HG03108 (cell line): Measurements from ENCODE around the gene ISY1.
"Not testable (repeated sequence)": the region's sequence is repeated elsewhere in the genome, so short reads cannot be mapped to it uniquely, and the experiment has no call there.

ENCODE experiments used
- ATAC-seq: cut with Tn5 transposase; IDR thresholded peaks from one replicate; pipeline ENCODE4 v1.9.1; 2021; ENCODE audit warnings: moderate library complexity; ENCODE audit not compliant: unreplicated experiment

Gene ISY1

DNA sequence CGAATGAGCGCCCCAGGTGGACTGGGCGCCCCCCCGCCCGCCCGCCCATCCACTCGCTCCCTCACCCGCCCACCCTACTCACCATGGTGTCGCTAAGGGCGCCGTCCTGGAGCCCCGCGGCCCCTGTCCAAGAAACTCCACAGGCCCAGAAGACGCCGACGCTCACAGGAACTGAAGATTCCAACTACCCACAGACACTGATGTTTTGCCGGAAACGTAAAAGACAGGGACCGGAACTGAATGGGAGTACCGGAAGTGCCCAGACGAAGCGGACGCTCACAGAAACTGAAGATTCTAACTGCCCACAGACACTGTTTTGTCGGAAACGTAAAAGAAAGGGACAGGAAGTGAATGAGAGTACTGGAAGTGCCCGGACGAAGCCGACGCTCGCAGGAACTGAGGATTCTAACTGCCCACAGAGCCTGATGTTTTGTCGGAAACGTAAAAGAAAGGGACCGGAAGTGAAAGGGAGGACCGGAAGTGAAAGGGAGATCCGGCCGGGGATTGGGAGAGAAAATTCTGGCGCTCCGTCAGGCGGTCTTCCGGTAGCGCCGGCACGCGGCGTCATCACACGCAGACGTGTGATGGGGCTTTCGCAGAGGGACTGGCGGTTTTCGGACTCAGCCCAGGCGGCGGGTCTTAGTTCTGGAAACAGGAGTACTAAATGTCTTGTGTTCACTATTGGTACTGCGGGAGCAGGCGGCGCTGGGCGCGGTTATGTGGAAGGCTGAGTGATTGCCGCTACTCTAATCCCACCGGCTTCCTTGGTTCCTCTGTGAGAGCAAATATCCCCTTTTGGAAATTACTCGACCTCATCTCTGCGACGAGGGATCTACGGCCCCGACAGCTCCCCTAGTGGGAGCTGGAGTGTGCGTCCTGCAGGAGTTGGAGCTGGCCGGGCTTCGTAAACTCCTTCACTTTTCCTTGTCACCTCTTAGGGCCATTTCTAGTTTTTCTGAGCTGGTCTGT lies at the start of gene ISY1:
TSS of gene ISY1 (minus strand) at position 173 of the 969 bp plus-strand sequence. CDS start at position 85, 88 bp downstream.
- peak; percentile 73 for ATAC-seq

DNA sequence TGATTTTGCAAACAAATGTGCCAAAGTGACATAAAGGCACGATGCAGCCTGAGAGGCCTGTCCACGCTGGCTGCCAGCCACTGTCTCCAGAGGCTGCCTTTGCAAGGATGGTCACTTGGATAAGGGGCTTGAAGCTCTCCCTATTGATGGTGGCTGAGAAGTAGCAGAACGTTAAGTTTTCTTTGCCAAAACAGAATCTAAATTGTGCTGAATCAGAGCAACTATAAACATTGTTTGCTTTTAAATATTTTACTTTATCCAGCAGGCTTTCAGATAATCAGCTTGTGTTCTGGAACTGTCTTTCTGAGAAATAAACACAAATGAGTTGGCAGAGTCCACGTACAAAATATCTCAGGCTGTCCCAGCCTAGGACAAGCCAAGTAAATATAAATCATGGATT lies 46.6 kb upstream of the ISY1 start:
- ATAC-seq = no peak

DNA sequence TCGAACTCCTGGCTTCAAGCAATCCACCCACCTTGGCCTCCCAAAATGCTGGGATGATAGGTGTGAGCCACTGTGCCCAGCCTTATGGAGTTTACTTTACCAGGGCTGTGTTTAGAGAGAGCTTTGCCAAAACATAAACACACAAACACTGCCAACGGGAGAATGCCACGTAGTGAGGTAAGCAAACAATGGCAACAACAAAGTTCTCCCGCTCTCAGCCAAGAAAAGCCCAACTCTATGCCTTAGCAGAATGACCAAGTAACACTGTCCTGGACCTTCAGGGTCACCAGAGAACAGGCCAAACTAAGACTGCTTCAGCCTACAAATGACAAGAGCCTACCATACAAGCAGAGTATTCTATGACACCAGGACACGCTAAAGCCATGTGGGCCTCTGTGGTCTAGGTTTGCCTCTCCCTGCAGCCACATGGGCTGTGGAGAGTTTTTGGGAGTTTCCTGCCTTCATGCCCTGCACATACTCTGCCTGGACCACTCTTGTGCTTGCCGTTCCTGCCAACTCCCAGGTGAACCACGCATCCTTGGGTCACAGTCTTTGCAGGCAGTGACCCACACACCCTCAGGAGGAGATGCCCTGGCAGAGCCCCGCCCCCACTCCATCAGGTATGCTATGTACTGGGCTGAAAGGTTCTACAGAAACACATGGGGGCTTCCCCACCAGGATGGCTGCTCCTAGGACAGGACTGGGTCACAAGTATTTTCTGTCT lies 44.4 kb upstream of the ISY1 start:
- ATAC-seq = no peak

DNA sequence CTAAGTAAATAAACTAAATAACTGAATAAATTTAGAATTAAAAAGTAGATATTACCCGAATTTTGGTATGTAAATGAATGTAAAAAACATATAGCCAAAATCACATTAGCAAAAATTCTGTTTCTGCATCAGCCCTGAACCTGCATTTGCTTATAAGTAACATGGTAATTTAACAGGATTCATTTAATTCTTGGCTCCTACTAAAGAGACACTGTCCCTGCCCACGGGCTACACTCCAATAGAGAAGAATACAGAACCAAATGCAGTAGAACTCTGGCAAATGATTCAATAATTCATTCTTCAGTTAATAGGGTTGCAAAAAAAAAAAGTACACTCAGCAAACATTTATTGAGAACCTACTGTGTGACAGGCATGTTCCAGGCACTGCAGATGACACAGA lies 43.6 kb upstream of the ISY1 start:
- ATAC-seq = no peak

DNA sequence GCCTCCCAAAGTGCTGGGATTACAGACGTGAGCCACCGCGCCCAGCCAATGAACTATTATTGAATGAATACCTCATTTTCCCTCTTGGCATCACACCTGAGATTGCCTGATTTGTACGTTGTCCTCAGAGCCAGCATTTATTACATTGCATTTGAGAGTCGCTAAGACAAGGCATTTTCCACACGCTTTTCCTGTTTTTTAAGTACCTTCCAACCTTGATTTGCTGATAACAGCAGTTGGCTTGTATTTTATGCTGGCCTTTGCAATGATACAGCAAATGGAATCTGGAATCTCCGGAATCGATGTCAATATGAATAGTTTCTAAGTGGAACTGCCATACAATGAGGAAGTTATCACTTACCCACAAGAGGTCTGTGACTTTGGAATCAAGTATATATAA lies 38.5 kb upstream of the ISY1 start:
- no peak for ATAC-seq

DNA sequence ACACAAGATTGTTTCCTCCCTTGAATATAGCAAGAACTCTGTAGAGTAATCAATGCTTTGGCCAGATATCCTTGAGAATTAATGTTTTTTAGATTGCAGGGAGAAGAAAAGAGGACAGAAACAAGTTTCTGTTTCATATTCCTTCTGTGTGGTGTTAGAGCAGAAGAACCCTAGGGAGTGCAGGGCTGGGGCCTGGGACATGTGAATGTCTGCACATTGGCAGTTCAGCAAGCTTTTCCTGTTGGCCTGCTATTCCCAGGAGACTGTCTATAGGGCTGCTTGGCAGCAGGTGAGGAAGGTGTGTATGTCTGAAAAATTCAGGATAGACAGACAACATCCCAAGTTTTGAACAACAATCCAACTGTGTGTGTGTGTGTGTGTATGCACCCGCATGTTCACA lies 36.5 kb upstream of the ISY1 start:
- no peak for ATAC-seq

DNA sequence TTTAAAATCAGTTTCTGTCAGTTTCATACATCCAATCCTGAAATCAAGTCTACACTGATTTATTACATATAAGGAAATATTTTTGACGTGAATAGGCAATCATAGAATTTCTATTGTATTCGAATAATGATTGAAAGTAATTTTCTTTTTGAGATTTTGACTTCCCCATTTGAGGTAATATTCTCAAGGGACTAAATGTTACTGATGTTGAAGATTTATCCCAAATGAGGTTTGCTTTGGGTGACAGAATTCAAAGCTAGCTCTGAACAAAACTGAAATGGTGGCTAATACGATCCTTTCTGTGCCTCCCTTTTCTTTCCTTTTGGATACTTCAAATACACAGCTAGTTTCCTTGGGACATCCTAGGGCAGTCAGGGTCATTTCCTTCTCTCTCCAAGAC lies 35.7 kb upstream of the ISY1 start:
- ATAC-seq = no peak

DNA sequence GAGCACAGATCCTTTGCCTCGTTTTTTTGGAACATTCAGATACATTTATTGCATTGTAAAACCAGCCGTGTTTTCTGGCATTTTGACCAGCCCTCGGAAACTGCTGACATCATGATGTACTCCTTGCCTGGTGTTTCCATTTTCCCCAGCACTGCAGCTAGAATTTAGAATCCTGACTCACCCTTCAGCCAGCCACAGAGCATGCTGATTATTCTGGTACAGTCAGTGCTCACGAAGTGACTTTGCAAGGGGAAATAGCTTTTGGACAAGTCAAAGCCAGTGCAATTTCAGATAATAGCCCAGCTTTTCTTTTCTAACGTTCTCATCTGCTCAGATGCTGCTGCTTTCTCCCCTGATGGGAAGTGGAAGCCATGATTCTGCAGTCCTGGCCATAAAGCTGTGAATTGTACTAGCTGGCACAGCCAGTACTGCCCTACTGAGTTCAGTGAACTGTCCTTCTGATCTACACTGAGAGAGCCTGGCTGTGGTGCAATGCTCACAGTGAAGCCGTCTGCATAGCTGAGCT lies 34.9 kb upstream of the ISY1 start:
- no peak for ATAC-seq

DNA sequence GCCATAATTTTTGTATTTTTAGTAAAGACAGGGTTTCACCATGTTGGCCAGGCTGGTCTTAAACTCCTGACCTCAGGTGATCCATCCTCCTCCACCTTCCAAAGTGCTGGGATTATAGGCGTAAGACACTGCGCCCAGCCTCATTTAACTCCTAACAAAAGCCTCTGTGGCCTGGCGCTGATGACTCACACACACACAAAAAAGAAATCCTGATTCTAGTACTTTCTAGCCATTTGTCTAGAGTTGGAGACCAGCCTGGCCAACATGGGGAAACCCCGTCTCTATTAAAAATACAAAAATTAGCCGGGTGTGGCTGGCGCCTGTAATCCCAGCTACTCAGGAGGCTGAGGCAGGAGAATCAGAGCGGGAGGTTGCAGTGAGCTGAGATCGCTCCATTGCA lies 28.9 kb upstream of the ISY1 start:
- ATAC-seq = not testable (repeated sequence)

DNA sequence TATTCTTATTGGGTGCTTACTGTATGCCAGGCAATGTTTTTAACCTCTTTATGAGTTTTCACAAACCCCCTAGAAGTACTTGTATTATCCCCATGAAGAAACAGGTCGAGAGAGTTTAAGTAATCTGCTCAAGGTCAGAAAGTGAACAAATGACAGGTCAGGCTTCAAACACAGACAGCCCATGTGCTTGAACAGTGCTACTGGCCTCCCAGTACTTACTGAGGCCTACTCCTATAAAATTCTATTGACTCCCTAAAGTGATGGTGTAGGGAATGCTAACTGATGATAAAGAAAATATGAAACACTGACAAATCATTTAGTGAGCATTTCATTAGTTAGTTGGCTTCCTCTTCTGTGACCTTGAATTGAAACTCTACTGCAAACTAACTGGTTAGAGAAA lies 27.0 kb upstream of the ISY1 start:
- ATAC-seq = no peak

DNA sequence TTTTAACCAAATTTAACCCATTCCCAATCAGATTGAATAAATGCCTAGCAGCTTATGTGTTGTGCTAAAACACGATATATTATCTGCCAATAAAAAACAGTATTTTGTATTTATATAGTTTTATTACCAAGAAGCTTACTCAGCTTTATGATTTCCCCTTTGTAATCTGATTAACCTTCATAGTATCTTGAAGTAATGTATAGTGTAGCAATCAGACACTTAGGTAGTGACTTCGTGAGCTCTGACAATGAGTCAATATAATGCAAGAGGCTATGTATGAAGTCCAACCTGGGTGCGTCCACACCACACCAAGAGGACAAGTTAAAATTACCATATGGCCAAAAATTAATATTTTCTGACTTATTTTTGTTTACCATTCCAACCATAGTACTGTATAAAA lies 24.9 kb upstream of the ISY1 start:
- ATAC-seq = no peak

DNA sequence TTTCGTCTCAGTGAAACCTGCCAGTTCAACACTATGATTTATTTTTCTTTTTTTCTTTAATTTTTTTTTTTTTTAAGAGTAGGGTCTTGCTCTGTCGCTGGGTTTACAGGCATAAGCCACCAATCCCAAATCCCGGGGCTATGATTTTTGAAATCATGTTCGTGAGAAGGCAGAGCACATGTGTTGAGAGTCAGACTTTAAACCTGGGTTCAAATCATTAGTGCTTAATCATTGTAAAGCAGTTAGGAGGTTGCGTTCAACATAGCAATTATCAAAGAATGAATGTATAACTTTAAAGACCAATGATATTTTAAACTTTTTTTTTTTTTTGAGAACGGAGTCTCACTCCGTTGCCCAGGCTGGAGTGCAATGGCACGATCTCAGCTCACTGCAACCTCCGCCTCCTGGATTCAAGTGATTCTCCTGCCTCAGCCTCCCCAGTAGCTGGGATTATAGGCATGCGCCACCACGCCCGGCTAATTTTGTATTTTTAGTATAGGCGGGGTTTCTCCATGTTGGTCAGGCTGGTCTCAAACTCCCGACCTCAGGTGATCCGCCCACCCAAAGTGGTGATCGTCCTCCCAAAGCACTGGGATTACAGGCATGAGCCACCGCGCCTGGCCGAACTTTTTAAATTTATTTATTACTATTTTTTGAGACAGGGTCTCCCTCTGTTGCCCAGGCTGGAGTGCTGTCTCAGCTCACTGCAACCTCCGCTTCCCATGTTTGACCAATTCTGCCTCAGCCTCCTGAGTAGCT lies 24.1 kb upstream of the ISY1 start:
- not testable (repeated sequence) for ATAC-seq

DNA sequence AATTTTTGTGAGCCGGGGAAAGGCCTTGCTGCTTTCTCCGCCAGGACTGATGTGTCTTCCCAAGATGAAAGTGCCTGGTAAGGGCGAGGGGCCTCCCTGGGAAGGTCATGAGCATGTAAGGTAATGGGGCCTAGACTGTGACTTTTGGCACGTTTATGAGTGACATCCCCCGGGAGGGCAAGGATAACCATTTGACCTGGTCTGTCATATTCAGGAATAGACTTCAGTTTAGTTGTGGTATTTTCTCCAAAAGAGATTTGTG lies 23.5 kb upstream of the ISY1 start:
- ATAC-seq = no peak

DNA sequence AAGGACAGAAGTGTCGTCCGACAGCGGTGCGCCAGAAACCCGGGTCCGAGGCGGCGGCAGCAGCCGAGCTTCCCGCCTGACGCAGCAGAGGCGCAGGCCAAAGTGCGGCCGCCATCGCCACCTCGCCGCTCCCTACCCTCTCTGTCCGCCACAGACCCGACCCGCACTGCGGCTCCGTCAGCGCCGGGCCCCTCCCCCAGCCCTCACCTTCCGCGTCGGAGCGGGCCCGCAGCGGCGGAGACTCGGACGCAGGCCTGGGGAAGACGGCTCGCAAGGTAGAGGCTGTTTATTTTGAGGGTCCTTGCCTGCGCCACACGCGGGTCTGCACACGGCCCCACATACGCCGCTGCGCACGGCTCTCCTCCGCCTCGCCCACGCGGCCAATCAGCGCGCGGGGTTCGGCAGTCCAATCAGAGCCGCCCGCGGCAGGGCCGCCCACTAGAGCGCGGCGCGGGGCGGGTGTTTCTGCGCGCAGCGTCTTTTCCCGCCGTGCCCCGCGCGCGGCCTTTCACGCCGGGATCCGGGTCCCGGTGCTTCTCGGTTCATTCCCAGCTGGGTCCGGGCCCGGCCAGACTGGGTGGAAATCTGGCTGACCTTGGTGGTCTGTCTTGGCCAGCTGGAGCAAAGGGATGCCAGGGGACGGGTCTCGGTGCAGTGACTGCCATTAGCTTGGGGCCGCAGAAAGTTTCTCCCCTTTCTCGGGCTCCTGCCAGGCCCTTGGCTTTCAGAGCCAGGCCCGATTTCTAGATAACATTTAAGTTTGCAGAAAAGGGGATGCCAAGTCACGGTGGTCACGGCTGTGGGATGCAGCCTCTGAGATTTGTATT lies 22.9 kb upstream of the ISY1 start, which contains the start of gene CNBP:
TSS of gene CNBP (minus strand) at position 328 of the 827 bp plus-strand sequence. CDS start 12,139 bp downstream, outside the sequence.
- ATAC-seq = peak; percentile 96

DNA sequence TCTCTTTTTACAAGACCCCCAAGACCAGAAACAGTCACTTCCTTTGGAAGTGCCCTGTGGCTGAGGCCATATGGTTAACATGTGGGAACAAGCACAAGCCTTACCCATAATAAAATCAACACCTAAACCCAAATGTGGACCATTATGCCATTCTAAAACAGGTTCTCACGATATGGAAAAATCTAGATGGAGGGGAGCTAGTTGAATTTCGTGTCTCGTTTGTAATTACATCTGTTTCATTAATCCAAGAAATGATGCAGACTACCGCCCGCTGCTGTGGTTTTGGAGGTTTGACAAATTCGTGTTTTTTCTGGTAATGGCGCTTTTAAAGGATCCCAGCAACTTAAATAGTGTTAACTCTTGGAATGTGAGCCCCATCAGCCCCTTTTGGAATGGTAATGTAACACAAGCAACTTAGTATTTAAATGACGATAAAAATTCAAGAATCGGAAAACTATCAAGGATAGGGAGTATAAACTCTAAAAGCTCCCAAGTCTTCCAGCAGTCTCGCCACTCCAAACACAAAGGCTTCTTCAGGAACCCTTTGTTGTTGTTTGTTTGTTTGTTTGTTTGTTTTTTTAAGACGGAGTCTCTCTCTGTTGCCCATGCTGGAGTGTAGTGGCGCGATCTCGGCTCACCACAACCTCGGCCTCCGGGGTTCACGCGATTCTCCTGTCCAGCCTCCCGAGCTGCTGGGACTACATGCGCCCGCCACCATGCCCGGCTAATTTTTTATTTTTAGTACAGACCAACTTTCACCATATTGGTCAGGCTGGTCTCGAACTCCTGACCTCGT lies 21.7 kb upstream of the ISY1 start:
- no peak for ATAC-seq

DNA sequence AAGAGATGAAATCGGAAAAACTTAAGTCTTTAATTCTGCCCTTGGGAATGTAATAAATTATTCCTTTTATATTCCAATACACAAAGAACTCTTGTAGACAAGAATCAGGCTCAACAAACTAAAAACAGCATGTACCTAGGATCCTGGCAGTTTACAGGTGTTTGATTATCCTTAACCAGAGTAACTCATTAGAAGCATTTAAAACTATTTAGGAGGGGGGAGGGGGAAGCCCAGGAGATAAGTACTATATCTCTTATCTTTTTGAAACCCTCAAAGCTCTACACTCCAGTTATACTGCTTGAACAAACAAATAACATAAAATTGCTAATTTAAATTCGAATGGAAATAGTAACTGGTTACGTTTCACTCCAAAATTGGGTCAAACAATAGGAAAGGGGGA lies 21.0 kb upstream of the ISY1 start:
- no peak for ATAC-seq

DNA sequence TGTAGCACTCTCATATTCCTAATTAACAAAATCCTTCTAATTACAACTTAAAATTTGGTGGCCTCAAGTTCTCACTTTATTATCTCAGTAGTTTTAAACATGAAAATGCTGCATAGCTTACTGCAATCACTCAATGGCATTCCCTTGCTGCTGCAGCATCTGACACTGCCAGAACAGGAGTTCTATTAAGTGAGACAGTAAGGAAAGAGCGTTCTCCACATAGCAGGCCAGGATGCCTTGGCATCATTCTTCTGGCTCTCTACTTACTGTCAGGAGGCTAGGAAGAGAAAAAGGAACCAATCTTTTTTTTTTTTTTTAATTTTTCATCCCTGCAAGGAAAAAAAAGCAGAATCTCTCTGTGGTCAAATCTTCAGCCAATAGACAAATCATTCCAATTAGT lies 19.6 kb upstream of the ISY1 start:
- ATAC-seq = no peak

DNA sequence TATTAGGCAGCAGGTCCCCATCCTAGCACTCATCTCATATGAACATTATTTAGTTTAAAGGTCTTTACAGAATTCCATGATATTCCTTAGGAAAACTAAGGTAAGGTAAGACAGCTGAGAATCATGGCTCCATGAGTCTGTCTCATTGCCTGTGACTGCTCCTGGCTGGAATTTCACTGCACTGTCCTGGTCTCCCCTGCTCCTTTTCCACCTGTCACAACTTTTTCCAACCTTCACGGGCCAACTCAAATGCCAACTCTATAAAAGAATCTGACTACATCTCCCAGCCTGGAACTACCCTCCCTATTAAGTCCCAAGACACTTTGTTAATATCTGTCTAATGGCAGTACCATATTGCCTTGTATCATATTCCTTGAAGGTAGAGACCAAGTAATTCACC lies 15.2 kb upstream of the ISY1 start:
- ATAC-seq = no peak

DNA sequence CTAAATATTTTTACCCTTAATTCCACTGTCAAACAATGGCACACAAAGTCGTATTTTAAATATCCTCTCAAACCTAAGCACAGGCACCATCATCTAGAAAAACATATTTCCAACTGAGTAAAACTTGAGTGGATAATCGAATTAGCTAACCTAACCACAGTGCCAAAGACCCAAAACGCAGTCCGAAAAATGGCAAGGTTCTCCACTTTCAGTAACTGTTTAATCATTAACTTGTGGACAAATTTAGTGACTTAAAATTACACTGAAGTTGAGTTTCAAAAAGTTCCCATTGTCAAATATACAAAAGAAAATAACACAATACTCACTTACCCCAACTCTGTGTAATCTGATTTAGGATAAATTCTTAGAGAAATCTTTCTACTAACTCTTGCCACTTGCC lies 12.9 kb upstream of the ISY1 start:
- no peak for ATAC-seq

DNA sequence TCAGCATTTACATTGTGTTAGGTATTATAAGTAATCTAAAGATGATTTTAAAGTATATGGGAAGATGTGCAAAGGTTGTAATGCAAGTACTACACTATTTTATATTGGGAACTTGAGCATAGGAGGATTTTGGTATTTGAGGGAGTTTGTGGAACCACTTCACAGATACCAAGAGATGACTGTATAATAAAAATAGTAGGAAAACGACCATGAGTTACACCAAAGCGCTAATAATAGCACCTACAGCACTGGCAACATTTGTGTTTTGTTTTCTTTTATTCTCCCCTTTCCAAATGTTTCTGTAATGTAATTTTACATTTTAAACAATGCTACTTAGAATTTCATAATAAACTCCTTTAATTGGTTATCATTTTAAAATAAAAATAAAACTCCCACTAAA lies 12.3 kb upstream of the ISY1 start:
- ATAC-seq = no peak
